ENCODE results near the gene CCNQ.

DNA sequence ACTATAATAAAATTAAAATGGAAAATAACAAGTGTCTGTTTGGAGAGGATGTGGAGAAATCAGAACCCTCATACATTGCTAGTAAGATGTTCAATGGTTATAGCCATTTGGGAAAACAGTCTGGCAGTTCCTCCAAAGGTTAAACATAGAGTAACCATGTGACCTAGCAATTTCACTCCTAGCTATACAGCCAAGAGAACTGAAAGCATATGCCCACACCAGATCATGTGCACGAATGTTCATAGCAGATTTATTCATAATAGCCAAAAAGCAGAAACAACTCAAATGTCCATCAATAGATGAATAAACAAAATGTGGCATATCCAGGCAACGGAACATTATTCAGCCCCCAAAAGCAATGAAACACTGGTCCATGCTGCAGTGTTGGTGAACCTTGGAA is 9.4 kb upstream of the CCNQ start:
- TF ChIP-seq, protein P1, sequence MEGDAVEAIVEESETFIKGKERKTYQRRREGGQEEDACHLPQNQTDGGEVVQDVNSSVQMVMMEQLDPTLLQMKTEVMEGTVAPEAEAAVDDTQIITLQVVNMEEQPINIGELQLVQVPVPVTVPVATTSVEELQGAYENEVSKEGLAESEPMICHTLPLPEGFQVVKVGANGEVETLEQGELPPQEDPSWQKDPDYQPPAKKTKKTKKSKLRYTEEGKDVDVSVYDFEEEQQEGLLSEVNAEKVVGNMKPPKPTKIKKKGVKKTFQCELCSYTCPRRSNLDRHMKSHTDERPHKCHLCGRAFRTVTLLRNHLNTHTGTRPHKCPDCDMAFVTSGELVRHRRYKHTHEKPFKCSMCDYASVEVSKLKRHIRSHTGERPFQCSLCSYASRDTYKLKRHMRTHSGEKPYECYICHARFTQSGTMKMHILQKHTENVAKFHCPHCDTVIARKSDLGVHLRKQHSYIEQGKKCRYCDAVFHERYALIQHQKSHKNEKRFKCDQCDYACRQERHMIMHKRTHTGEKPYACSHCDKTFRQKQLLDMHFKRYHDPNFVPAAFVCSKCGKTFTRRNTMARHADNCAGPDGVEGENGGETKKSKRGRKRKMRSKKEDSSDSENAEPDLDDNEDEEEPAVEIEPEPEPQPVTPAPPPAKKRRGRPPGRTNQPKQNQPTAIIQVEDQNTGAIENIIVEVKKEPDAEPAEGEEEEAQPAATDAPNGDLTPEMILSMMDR (IDR thresholded peaks at IDR 0.05 in 2 of 3, conservative IDR thresholded peaks at IDR 0.05 in 1 of 3; ENCODE audit: borderline replicate concordance in 1 of 3, insufficient read depth in 1 of 3, low read depth in 2 of 3, low read length in 2 of 3), result no peak
- TF ChIP-seq POLR2A (IDR thresholded peaks at IDR 0.05; ENCODE audit: borderline replicate concordance, extremely low read depth, insufficient read depth, insufficient read length), result no peak
- TF ChIP-seq, protein P2, sequence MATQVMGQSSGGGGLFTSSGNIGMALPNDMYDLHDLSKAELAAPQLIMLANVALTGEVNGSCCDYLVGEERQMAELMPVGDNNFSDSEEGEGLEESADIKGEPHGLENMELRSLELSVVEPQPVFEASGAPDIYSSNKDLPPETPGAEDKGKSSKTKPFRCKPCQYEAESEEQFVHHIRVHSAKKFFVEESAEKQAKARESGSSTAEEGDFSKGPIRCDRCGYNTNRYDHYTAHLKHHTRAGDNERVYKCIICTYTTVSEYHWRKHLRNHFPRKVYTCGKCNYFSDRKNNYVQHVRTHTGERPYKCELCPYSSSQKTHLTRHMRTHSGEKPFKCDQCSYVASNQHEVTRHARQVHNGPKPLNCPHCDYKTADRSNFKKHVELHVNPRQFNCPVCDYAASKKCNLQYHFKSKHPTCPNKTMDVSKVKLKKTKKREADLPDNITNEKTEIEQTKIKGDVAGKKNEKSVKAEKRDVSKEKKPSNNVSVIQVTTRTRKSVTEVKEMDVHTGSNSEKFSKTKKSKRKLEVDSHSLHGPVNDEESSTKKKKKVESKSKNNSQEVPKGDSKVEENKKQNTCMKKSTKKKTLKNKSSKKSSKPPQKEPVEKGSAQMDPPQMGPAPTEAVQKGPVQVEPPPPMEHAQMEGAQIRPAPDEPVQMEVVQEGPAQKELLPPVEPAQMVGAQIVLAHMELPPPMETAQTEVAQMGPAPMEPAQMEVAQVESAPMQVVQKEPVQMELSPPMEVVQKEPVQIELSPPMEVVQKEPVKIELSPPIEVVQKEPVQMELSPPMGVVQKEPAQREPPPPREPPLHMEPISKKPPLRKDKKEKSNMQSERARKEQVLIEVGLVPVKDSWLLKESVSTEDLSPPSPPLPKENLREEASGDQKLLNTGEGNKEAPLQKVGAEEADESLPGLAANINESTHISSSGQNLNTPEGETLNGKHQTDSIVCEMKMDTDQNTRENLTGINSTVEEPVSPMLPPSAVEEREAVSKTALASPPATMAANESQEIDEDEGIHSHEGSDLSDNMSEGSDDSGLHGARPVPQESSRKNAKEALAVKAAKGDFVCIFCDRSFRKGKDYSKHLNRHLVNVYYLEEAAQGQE (IDR thresholded peaks at IDR 0.05; ENCODE audit: low read depth), result no peak
- no peak for TF ChIP-seq POLR2AphosphoS5 (IDR thresholded peaks at IDR 0.05; ENCODE audit: low read depth, low read length)
- no peak for TF ChIP-seq JUND (IDR thresholded peaks at IDR 0.05)
- no peak for TF ChIP-seq SRF (IDR thresholded peaks at IDR 0.05; ENCODE audit: low read depth)
- TF ChIP-seq, protein P3, sequence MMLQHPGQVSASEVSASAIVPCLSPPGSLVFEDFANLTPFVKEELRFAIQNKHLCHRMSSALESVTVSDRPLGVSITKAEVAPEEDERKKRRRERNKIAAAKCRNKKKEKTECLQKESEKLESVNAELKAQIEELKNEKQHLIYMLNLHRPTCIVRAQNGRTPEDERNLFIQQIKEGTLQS (IDR thresholded peaks at IDR 0.05), result no peak
